Memory B cell (primary cell): ENCODE data around the gene BAHCC1.
"Not testable (repeated sequence)": the region's sequence is repeated elsewhere in the genome, so short reads cannot be mapped to it uniquely, and the experiment has no call there.

Experiments
- ATAC-seq: fragments of 150-1000 bp; cut with Tn5 transposase; 2 replicates; pipeline ENCODE4 v1.10.0; 2021; ENCODE audit warnings: low read depth, mild to moderate bottlenecking, moderate library complexity
- DNase-seq, 2 donors: peaks; one replicate each; pipeline ENCODE4 v3.0.0; 2022; ENCODE audit warnings: low spot score in 2 of 2
- H3K27ac Mint-ChIP-seq: one replicate; pipeline ENCODE4 v1.8.0; 2022; ENCODE audit warnings: mild to moderate bottlenecking, moderate library complexity, mixed read lengths
- H3K27me3 Mint-ChIP-seq: one replicate; pipeline ENCODE4 v1.8.0; 2022; ENCODE audit warnings: mixed read lengths
- H3K36me3 Mint-ChIP-seq: one replicate; pipeline ENCODE4 v1.8.0; 2022; ENCODE audit warnings: mild to moderate bottlenecking, mixed read lengths
- H3K4me1 Mint-ChIP-seq: one replicate; pipeline ENCODE4 v1.8.0; 2022; ENCODE audit warnings: mixed read lengths
- H3K4me3 Mint-ChIP-seq: one replicate; pipeline ENCODE4 v1.8.0; 2022; ENCODE audit warnings: mild to moderate bottlenecking, moderate library complexity, mixed read lengths
- H3K9me3 Mint-ChIP-seq: one replicate; pipeline ENCODE4 v1.8.0; 2022; ENCODE audit warnings: mixed read lengths

BAHCC1 gene

GRCh38 chr17:81394921-81395599 lies at the start of gene BAHCC1:
TSS of gene BAHCC1 (plus strand) at chr17:81395457. CDS start at chr17:81399740, 4,283 bp downstream.
- Mint-ChIP-seq H3K9me3 (no peaks in the 10 kb centered on the region), H3K4me1 (peaks cover 3% of the 10 kb centered on the region), H3K36me3 (peaks cover 2% of the 10 kb centered on the region), H3K27ac (peak within 1 kb of the TSS; percentile 60), H3K4me3 (no peak within 1 kb of the TSS), H3K27me3 (peaks cover 13% of the 10 kb centered on the region)
- DNase-seq: peak in 1 of 2 donors; percentile 42
- ATAC-seq: peak; percentile 48

- no peaks in the 10 kb centered on the region for H3K9me3 Mint-ChIP-seq
- H3K27me3 Mint-ChIP-seq: peaks cover 5% of the 10 kb centered on the region
- no peaks in the 10 kb centered on the region for H3K36me3 Mint-ChIP-seq
- H3K4me1 Mint-ChIP-seq: peaks cover 3% of the 10 kb centered on the region
- peak; percentile 79 to 81 for DNase-seq
- peak overlapping the region; percentile 67 for H3K4me3 Mint-ChIP-seq
- ATAC-seq: peak; percentile 93
- H3K27ac Mint-ChIP-seq: no peak overlapping the region
Measured at GRCh38 chr17:81346090-81346907, 49.0 kb upstream of the BAHCC1 start.

GRCh38 chr17:81346908-81347349 lies 48.3 kb upstream of the BAHCC1 start:
- ATAC-seq (no peak), DNase-seq (no peak)
- Mint-ChIP-seq H3K27ac (no peak overlapping the region), H3K4me1 (peaks cover 3% of the 10 kb centered on the region), H3K9me3 (no peaks in the 10 kb centered on the region), H3K4me3 (no peak overlapping the region), H3K27me3 (peaks cover 5% of the 10 kb centered on the region), H3K36me3 (no peaks in the 10 kb centered on the region)

- ATAC-seq: no peak
- H3K27me3 Mint-ChIP-seq: peaks cover 5% of the 10 kb centered on the region
Measured at GRCh38 chr17:81347437-81347836, 47.8 kb upstream of the BAHCC1 start.

GRCh38 chr17:81348097-81349055 lies 46.9 kb upstream of the BAHCC1 start:
- H3K4me1 Mint-ChIP-seq: peaks cover 3% of the 10 kb centered on the region
- no peak for ATAC-seq
- H3K27ac Mint-ChIP-seq: no peak overlapping the region
- no peaks in the 10 kb centered on the region for H3K36me3 Mint-ChIP-seq
- no peaks in the 10 kb centered on the region for H3K9me3 Mint-ChIP-seq
- peaks cover 6% of the 10 kb centered on the region for H3K27me3 Mint-ChIP-seq
- no peak overlapping the region for H3K4me3 Mint-ChIP-seq
- no peak for DNase-seq

More at GRCh38 chr17:81347437-81347836, 47.8 kb upstream of the BAHCC1 start:
- Mint-ChIP-seq H3K9me3 (no peaks in the 10 kb centered on the region), H3K4me3 (no peak overlapping the region), H3K4me1 (peaks cover 3% of the 10 kb centered on the region), H3K27ac (no peak overlapping the region), H3K36me3 (no peaks in the 10 kb centered on the region)
- no peak for DNase-seq

- ATAC-seq (no peak), DNase-seq (no peak)
- H3K4me3 Mint-ChIP-seq: no peak overlapping the region
- H3K4me1 Mint-ChIP-seq: no peaks in the 10 kb centered on the region
- H3K9me3 Mint-ChIP-seq: no peaks in the 10 kb centered on the region
- H3K27ac Mint-ChIP-seq: no peak overlapping the region
- no peaks in the 10 kb centered on the region for H3K36me3 Mint-ChIP-seq
- H3K27me3 Mint-ChIP-seq: peaks cover 3% of the 10 kb centered on the region
Measured at GRCh38 chr17:81349397-81350319, 45.6 kb upstream of the BAHCC1 start.

- no peak overlapping the region for H3K27ac Mint-ChIP-seq
- H3K36me3 Mint-ChIP-seq: no peaks in the 10 kb centered on the region
- no peaks in the 10 kb centered on the region for H3K9me3 Mint-ChIP-seq
- ATAC-seq: no peak
- H3K27me3 Mint-ChIP-seq: peaks cover 3% of the 10 kb centered on the region
- no peaks in the 10 kb centered on the region for H3K4me1 Mint-ChIP-seq
- no peak for DNase-seq
- no peak overlapping the region for H3K4me3 Mint-ChIP-seq
Measured at GRCh38 chr17:81350320-81350890, 44.9 kb upstream of the BAHCC1 start.

- H3K27me3 Mint-ChIP-seq, H3K4me3 Mint-ChIP-seq, H3K36me3 Mint-ChIP-seq, H3K9me3 Mint-ChIP-seq, H3K27ac Mint-ChIP-seq, ATAC-seq, DNase-seq, H3K4me1 Mint-ChIP-seq: not testable (repeated sequence)
Measured at GRCh38 chr17:81351329-81352052, 43.8 kb upstream of the BAHCC1 start.

- H3K4me1 Mint-ChIP-seq, H3K27ac Mint-ChIP-seq, H3K27me3 Mint-ChIP-seq, DNase-seq, ATAC-seq, H3K4me3 Mint-ChIP-seq, H3K36me3 Mint-ChIP-seq, H3K9me3 Mint-ChIP-seq: not testable (repeated sequence)
Measured at GRCh38 chr17:81352056-81352455, 43.2 kb upstream of the BAHCC1 start.

- Mint-ChIP-seq H3K9me3 (no peaks in the 10 kb centered on the region), H3K36me3 (no peaks in the 10 kb centered on the region), H3K27ac (no peak overlapping the region), H3K27me3 (peaks cover 12% of the 10 kb centered on the region), H3K4me3 (no peak overlapping the region), H3K4me1 (no peaks in the 10 kb centered on the region)
- DNase-seq (no peak), ATAC-seq (no peak)
Measured at GRCh38 chr17:81354252-81354953, 40.9 kb upstream of the BAHCC1 start.

GRCh38 chr17:81354954-81355347 lies 40.3 kb upstream of the BAHCC1 start:
- ATAC-seq (no peak), DNase-seq (no peak)
- Mint-ChIP-seq H3K4me1 (no peaks in the 10 kb centered on the region), H3K27ac (no peak overlapping the region), H3K36me3 (no peaks in the 10 kb centered on the region), H3K4me3 (no peak overlapping the region), H3K9me3 (no peaks in the 10 kb centered on the region), H3K27me3 (peaks cover 12% of the 10 kb centered on the region)

GRCh38 chr17:81359218-81359617 lies 36.0 kb upstream of the BAHCC1 start:
- Mint-ChIP-seq H3K36me3 (no peaks in the 10 kb centered on the region), H3K27ac (no peak overlapping the region), H3K4me3 (no peak overlapping the region), H3K9me3 (no peaks in the 10 kb centered on the region), H3K27me3 (peaks cover 24% of the 10 kb centered on the region), H3K4me1 (no peaks in the 10 kb centered on the region)
- ATAC-seq: no peak
- DNase-seq: no peak
